GM12878 (cell line): ENCODE results near the gene AMBRA1. TPM values are rescaled to one million over a fixed set of nuclear protein-coding genes. Genes with fewer than 3 reads are reported as not detected.

Experiments used
- ATAC-seq: fragments of 200-7000 bp; cut with Tn5 transposase; 3 replicates; pipeline ENCODE4 v1.9.1; 2020; ENCODE audit warnings: mild to moderate bottlenecking, moderate library complexity
- BruUV-seq: library from RNA; stranded (reverse); fragments of 400-500 nt; replicated peaks from 2 replicates; lab custom pipeline; 2021; lab: Mats Ljungman, UMichigan
- CTCF ChIA-PET: fragments of 300-600 bp; sonication (Branson Sonifier 250); formaldehyde crosslinking; extraction: SDS; loops from one replicate; lab custom pipeline; 2021; ENCODE audit warnings: inconsistent platforms; lab: Yijun Ruan, JAX
- POLR2A ChIA-PET: fragments of 350-600 bp; formaldehyde crosslinking; extraction: SDS; loops from one replicate; lab custom pipeline; 2021; ENCODE audit warnings: inconsistent platforms; lab: Charles Lee
- RAD21 ChIA-PET: fragments of 300-600 bp; sonication (Branson Sonifier 250); formaldehyde crosslinking; loops from one replicate; lab custom pipeline; 2023; ENCODE audit warnings: antibody characterized with exemption; ENCODE audit not compliant: unreplicated experiment; lab: Charles Lee
- SMC1A ChIA-PET: fragments of 300-600 bp; sonication (Branson Sonifier 250); formaldehyde crosslinking; loops from one replicate; lab custom pipeline; 2023; ENCODE audit not compliant: unreplicated experiment, uncharacterized antibody; lab: Charles Lee
- DNase-seq: peaks from one replicate; pipeline ENCODE4 v3.0.0-alpha.2; 2011; ENCODE audit warnings: low read depth, low spot score
- FAIRE-seq: peaks from 3 replicates; lab custom pipeline; 2011; peaks lifted over from hg19 to GRCh38; lab: Jason Lieb, UNC
- H2AFZ ChIP-seq: 2 replicates; pipeline ENCODE4 v1.6.0; 2011; ENCODE audit warnings: low read depth, low read length, control low read depth; ENCODE audit not compliant: control insufficient read depth
- H3K27ac ChIP-seq: 2 replicates; pipeline ENCODE4 v1.5.1; 2011; ENCODE audit warnings: control low read depth; ENCODE audit not compliant: control insufficient read depth, insufficient read depth
- H3K27me3 ChIP-seq, 2 experiments: replicated peaks in 1 of 2; 2 replicates each; pipeline versions ENCODE4 v1.6.0 to v1.6.1; 2011; ENCODE audit warnings: low read length in 1 of 2; ENCODE audit not compliant: control insufficient read depth in 2 of 2, insufficient read depth in 2 of 2
- H3K36me3 ChIP-seq, 2 experiments: 2 replicates each; pipeline ENCODE4 v1.5.1; 2011; ENCODE audit warnings: low read length in 1 of 2; ENCODE audit not compliant: control insufficient read depth in 2 of 2, insufficient read depth in 2 of 2
- H3K4me1 ChIP-seq: 2 replicates; pipeline ENCODE4 v1.6.1; 2011; ENCODE audit warnings: mild to moderate bottlenecking, low read length, moderate library complexity, mixed read lengths; ENCODE audit not compliant: control insufficient read depth, insufficient read depth
- H3K4me2 ChIP-seq: 2 replicates; pipeline ENCODE4 v1.6.0; 2011; ENCODE audit warnings: control low read depth; ENCODE audit not compliant: control insufficient read depth, insufficient read depth
- H3K4me3 ChIP-seq: fragments of 200-600 bp; sonication (generic); 2 replicates; pipeline ENCODE4 v1.5.1; 2016
- H3K79me2 ChIP-seq: 2 replicates; pipeline ENCODE4 v1.6.0; 2011; ENCODE audit warnings: low read length; ENCODE audit not compliant: control insufficient read depth, insufficient read depth
- H3K9ac ChIP-seq: 2 replicates; pipeline ENCODE4 v1.8.0; 2011; ENCODE audit warnings: low read length, control low read depth, mixed read lengths; ENCODE audit not compliant: control insufficient read depth, insufficient read depth
- H3K9me3 ChIP-seq: replicated peaks from 3 replicates; pipeline ENCODE4 v1.5.1; 2011; ENCODE audit warnings: mild to moderate bottlenecking, low read length; ENCODE audit not compliant: control insufficient read depth, insufficient read depth
- H4K20me1 ChIP-seq: 2 replicates; pipeline ENCODE4 v1.6.0; 2011; ENCODE audit not compliant: control insufficient read depth, insufficient read depth
- ASH2L ChIP-seq: fragments of 300-600, 200-600 bp; sonication (generic); IDR thresholded peaks from 2 replicates; pipeline ENCODE4 v1.6.1; 2017; ENCODE audit warnings: low read depth, mild to moderate bottlenecking, borderline replicate concordance
- CHD2 ChIP-seq: IDR thresholded peaks from 2 replicates; pipeline ENCODE4 v1.6.1; 2011; ENCODE audit warnings: low read depth, low read length, improper control_type of control experiment, borderline replicate concordance
- MEF2B ChIP-seq: fragments of 450-650 bp; IDR thresholded peaks from 2 replicates; pipeline ENCODE4 v1.6.1; 2018; ENCODE audit warnings: mild to moderate bottlenecking, moderate library complexity; ENCODE audit not compliant: partially characterized antibody, poor library complexity, severe bottlenecking
- SREBF2 ChIP-seq: IDR thresholded peaks from 2 replicates; pipeline ENCODE4 v1.6.1; 2012; ENCODE audit warnings: mild to moderate bottlenecking, low read length
- SRF ChIP-seq, 2 experiments: IDR thresholded peaks; 2 replicates each; pipeline ENCODE4 v1.6.1; 2011; ENCODE audit warnings: low read depth in 2 of 2, low read length in 2 of 2, mild to moderate bottlenecking in 1 of 2, moderate library complexity in 1 of 2
- TARDBP ChIP-seq: IDR thresholded peaks from 2 replicates; pipeline ENCODE4 v1.6.1; 2016; ENCODE audit warnings: borderline replicate concordance
- WGBS: methylation state at CpG from one replicate; pipeline ENCODE4 v1.1.6; 2016; ENCODE audit warnings: low lambda C conversion rate; ENCODE audit not compliant: insufficient replicate concordance, insufficient coverage; ENCODE audit errors: missing lambda C conversion rate; 5-methylcytosine and 5-hydroxymethylcytosine counted together
- in situ Hi-C: fragments of 300-500 bp; cut with MboI; formaldehyde crosslinking; loops from 9 replicates; pipeline ENCODE4 v1.14.3; 2018; ENCODE audit warnings: mixed read lengths
- intact Hi-C: fragments of 100-400 bp; cut with micrococcal nuclease; formaldehyde crosslinking; loops from one replicate; pipeline ENCODE4 v1.14.2; 2022; ENCODE audit not compliant: unreplicated experiment
- polyA plus RNA-seq, 11 experiments: library from polyadenylated mRNA; depleted of rRNA in 4 of 11; unstranded in 6 of 11; stranded (reverse) in 5 of 11; fragments of >200 nt; fragmentation: Nextera tagmentation in 4 of 11; fragmentation: Illumina TruSeq in 1 of 11; extraction: Ambion mirVana in 4 of 11; extraction: Trizol in 1 of 11; gene quantifications; 1 replicate in 1 of 11; 2 replicates in 10 of 11; pipeline versions ENCODE4 v1.2.1 to v1.2.3, GENCODE V29; 2011 to 2016; ENCODE audit warnings: inconsistent platforms in 2 of 11, missing spikeins in 2 of 11, low read depth in 1 of 11
- total RNA-seq, 4 experiments: library from RNA; depleted of rRNA in 3 of 4; stranded (reverse); fragments of >200 nt in 3 of 4; fragmentation: Illumina TruSeq in 1 of 4; extraction: Trizol in 1 of 4; gene quantifications; 2 replicates each; pipeline versions ENCODE4 v1.2.1 to v1.2.3, GENCODE V29; 2013 to 2021
- TF ChIP-seq, protein P1 (sequence below): fragments of 450-650 bp; IDR thresholded peaks from 2 replicates; pipeline ENCODE4 v1.6.1; 2017; ENCODE audit warnings: mild to moderate bottlenecking

Gene AMBRA1
- total and polyA plus RNA-seq, 10 of the 15 experiments (the other 5 are each of a cell fraction or from before 2014, with no cell fraction given) = 0.57 to 34.3 (median 13.7) TPM

DNA sequence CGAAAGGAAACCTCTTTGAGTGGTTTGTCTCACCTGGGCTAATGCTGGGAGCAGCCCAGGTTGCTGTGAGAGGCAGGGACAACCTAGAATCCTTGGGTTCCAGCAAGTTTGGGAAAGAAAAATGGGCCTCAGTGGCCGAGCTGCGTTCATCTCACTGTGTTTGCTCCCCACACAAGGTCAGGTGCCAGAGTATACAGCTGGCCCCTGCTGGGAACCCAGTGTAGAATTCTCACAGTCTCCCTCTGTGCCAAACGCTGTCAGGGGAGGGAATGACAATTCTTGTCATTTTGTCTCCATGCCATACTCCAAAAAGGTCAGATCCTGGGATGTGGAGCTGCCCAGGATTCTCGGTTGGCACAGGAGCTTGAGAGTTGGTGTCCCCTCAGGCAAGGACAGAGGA, 242.2 kb downstream of the AMBRA1 start:
- no peak for FAIRE-seq
- H3K4me3 ChIP-seq = no peak overlapping the region

More for the DNA sequence above, 242.2 kb downstream of the AMBRA1 start:
- H3K4me2 ChIP-seq = peak overlapping the region; percentile 60; the same call in 1 of the 2 replicates
- in situ Hi-C loops (no loop called here), intact Hi-C loops (no loop called here)
- H4K20me1 ChIP-seq = no peaks in the 10 kb centered on the region
- peaks cover 33% of the 10 kb centered on the region for H3K4me1 ChIP-seq
- ATAC-seq (no peak), DNase-seq (no peak)
- no peaks in the 10 kb centered on the region for H3K9me3 ChIP-seq
- BruUV-seq = no TSS peak
- H2AFZ ChIP-seq = no peak overlapping the region
- H3K36me3 ChIP-seq = peaks cover 0 to 3% of the 10 kb centered on the region in 2 experiments; a peak in 3 of 4 replicates
- ChIA-PET POLR2A (interaction anchor here (1.2 to 2.9 kb wide), 2 partner anchors 9 to 16 kb away, joined by 3 to 21 read pairs; no protein-coding TSS in a partner anchor), CTCF (interaction anchor here (0.6 to 19.9 kb wide), 18 partner anchors 9 to 267 kb away, joined by 3 to 423 read pairs (median 5); partner anchors contain the start of genes ATG13 and CHRM4), RAD21 (interaction anchor here (0.9 to 4.3 kb wide), 11 partner anchors 10 to 267 kb away, joined by 3 to 24 read pairs (median 4); no protein-coding TSS in a partner anchor), SMC1A (interaction anchor here (0.6 to 5.3 kb wide), 5 partner anchors 9 to 272 kb away, joined by 3 to 70 read pairs (median 5); no protein-coding TSS in a partner anchor)
- WGBS = 87% methylated on average over 5 of the region's 5 CpGs
- TF ChIP-seq TARDBP (no peak), ASH2L (no peak), MEF2B (no peak), SRF (IDR thresholded peaks at IDR 0.05; ENCODE audit: low read depth in 2 of 2, low read length in 2 of 2) (no peak), CHD2 (no peak), SREBF2 (no peak)
- TF ChIP-seq, protein P1, sequence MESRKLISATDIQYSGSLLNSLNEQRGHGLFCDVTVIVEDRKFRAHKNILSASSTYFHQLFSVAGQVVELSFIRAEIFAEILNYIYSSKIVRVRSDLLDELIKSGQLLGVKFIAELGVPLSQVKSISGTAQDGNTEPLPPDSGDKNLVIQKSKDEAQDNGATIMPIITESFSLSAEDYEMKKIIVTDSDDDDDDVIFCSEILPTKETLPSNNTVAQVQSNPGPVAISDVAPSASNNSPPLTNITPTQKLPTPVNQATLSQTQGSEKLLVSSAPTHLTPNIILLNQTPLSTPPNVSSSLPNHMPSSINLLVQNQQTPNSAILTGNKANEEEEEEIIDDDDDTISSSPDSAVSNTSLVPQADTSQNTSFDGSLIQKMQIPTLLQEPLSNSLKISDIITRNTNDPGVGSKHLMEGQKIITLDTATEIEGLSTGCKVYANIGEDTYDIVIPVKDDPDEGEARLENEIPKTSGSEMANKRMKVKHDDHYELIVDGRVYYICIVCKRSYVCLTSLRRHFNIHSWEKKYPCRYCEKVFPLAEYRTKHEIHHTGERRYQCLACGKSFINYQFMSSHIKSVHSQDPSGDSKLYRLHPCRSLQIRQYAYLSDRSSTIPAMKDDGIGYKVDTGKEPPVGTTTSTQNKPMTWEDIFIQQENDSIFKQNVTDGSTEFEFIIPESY = no peak
- H3K27me3 ChIP-seq = no peaks in the 10 kb centered on the region
- H3K79me2 ChIP-seq = peaks cover 61% of the 10 kb centered on the region
- 0 out of 2 replicates have a peak overlapping the region, but pooled peaks have one; percentile 4 for H3K9ac ChIP-seq
- H3K27ac ChIP-seq = no peak overlapping the region
